ENCODE measurements around the gene CHRNB4. TPM values are rescaled to one million over a fixed set of nuclear protein-coding genes. Genes with fewer than 3 reads are reported as not detected.

CHRNB4 gene
- total RNA-seq, 1 donor = not detected

DNA sequence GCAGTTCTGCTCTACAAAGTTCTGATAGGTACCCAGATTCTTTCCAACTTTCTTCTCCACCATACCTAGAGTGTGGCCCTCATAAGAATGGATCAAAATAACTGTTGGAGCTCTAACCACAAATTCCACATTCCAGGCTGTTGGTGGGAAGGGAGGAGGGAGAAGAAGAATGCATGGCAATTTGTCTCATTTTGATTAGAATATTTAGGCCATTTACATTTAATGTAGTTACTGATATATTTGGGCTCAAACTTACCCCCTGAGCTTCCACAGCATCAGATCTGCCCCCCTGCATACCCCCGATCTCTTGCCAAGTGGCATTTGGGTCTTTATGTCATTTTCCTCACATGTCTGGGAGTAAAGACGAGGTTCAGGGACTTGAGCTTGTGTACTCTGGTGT is 7.7 kb downstream of the CHRNB4 start:
- TF ChIP-seq, protein P1, sequence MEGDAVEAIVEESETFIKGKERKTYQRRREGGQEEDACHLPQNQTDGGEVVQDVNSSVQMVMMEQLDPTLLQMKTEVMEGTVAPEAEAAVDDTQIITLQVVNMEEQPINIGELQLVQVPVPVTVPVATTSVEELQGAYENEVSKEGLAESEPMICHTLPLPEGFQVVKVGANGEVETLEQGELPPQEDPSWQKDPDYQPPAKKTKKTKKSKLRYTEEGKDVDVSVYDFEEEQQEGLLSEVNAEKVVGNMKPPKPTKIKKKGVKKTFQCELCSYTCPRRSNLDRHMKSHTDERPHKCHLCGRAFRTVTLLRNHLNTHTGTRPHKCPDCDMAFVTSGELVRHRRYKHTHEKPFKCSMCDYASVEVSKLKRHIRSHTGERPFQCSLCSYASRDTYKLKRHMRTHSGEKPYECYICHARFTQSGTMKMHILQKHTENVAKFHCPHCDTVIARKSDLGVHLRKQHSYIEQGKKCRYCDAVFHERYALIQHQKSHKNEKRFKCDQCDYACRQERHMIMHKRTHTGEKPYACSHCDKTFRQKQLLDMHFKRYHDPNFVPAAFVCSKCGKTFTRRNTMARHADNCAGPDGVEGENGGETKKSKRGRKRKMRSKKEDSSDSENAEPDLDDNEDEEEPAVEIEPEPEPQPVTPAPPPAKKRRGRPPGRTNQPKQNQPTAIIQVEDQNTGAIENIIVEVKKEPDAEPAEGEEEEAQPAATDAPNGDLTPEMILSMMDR (IDR thresholded peaks at IDR 0.05; ENCODE audit: insufficient read depth, low read length) = no peak
- DNase-seq (ENCODE audit: low read depth) = no peak
- no peak overlapping the region for H3K4me3 ChIP-seq (ENCODE audit: low read depth, low read length)

- TF ChIP-seq, protein P1 (IDR thresholded peaks at IDR 0.05; ENCODE audit: insufficient read depth, low read length) = no peak
- DNase-seq (ENCODE audit: low read depth) = no peak
- H3K4me3 ChIP-seq (ENCODE audit: low read depth, low read length) = no peak overlapping the region
Observed at GRCh38 chr15:78630886-78631633, 9.9 kb downstream of the CHRNB4 start.

GRCh38 chr15:78629716-78630065 is 11.3 kb downstream of the CHRNB4 start:
- no peak for DNase-seq (ENCODE audit: low read depth)
- no peak overlapping the region for H3K4me3 ChIP-seq (ENCODE audit: low read depth, low read length)
- TF ChIP-seq, protein P1 (IDR thresholded peaks at IDR 0.05; ENCODE audit: insufficient read depth, low read length) = no peak

DNA sequence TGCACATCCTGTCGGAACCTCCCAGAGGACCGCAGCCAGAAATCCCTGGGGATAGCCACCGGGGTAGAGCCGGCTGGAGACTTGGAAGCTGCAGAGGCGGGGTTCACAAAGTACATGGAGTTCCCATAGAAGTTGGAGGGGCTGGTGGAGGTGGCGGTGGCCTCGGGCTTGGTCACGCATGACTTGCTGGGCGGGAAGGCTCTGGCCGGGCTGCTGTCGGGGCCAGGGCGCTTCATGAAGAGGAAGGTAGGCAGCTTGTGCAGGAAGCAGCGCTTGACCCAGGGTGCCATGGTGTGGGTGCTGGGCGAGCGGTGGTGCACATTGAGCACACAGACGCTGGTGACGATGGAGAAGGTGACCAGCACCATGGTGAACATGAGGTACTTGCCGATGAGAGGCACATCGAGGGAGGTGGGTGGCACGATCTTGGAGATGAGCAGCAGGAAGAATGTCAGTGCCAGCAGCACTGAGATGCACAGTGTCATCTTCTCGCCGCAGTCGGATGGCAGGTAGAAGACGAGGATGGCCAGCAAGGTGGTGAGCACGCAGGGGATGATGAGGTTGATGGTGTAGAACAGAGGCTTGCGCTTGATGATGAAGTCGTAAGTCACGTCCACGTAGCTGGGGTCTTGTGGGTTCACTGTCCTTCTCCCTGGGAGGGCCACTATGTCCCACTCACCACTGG is 11.8 kb downstream of the CHRNB4 start:
- DNase-seq (ENCODE audit: low read depth) = no peak
- TF ChIP-seq, protein P1 (IDR thresholded peaks at IDR 0.05; ENCODE audit: insufficient read depth, low read length) = no peak

GRCh38 chr15:78628227-78628626 is 12.8 kb downstream of the CHRNB4 start:
- H3K4me3 ChIP-seq (ENCODE audit: low read depth, low read length) = no peak overlapping the region
- TF ChIP-seq, protein P1 (IDR thresholded peaks at IDR 0.05; ENCODE audit: insufficient read depth, low read length) = no peak
- DNase-seq (ENCODE audit: low read depth) = no peak

More for the DNA sequence above, 11.8 kb downstream of the CHRNB4 start:
- no peak overlapping the region for H3K4me3 ChIP-seq (ENCODE audit: low read depth, low read length)

- H3K4me3 ChIP-seq (ENCODE audit: low read depth, low read length) = no peak overlapping the region
- TF ChIP-seq, protein P1 (IDR thresholded peaks at IDR 0.05; ENCODE audit: insufficient read depth, low read length) = no peak
- no peak for DNase-seq (ENCODE audit: low read depth)
Observed at GRCh38 chr15:78627348-78627747, 13.7 kb downstream of the CHRNB4 start.
